Mammary epithelial cell (primary cell): ENCODE measurements around the gene GDPD5.

Source experiments
- CTCF ChIP-seq, 2 donors: IDR thresholded peaks in 1 of 2; conservative IDR thresholded peaks in 1 of 2; 2 replicates each; pipeline ENCODE4 v1.5.1; 2011 to 2012; ENCODE audit warnings: inconsistent platforms in 2 of 2, low read length in 2 of 2, mild to moderate bottlenecking in 2 of 2, control low read depth in 1 of 2, low read depth in 1 of 2; ENCODE audit not compliant: insufficient read depth in 1 of 2; ENCODE audit errors: extremely low read depth in 1 of 2
- EZH2 ChIP-seq: IDR thresholded peaks from 2 replicates; pipeline ENCODE4 v1.6.1; 2012; ENCODE audit warnings: low read length, inconsistent platforms, borderline replicate concordance

DNA sequence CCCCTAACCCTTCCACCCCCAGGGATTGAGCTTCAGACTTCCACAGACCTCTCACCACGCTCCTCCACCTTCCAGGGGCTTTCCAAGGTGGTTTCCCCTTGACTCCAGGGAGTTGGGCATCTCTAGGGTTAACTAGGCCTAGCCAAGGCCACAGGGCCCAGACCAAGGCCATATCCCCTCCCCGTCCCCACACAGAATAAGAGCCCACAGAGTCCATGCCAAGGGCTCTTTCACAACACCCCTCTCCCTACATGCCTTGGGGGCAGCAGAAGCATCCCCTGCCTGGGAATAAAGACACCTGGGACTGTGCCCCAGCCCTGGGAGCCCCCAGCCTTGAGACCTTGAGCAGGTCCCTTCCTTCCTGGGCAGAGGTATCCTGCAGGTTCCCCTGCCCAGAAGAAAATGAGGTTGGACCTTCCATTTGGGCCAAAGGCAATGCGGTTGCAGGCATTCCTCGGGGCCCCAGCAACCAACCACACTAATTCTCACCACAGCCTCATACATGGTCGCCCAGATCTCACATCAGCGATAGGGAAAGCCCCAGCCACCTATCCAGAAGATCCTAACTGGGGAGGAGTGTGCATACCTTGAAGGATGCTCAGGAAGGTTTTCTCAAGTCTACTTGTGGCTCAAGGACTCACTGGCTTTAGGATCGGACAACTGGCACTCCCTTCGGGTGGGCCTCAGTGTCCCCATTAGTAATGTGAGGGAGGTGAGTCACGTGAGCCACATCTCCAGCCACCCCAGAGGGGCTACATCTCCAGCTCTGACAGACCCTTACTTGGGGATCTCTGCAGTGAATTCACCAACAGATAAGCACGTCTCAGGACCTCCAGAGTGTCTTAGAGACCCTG lies 1.7 kb downstream of the GDPD5 start:
- no peak for TF ChIP-seq CTCF (conservative IDR thresholded peaks at IDR 0.05 in 1 of 2, IDR thresholded peaks at IDR 0.05 in 1 of 2; ENCODE audit: extremely low read depth in 1 of 2, insufficient read depth in 1 of 2, low read depth in 1 of 2, low read length in 2 of 2)
- no peak for TF ChIP-seq EZH2
